GM12891 (cell line): Measurements from ENCODE around the gene WNK1.

Experiments
- POLR2A ChIP-seq: IDR thresholded peaks from 2 replicates; pipeline ENCODE4 v1.6.1; 2011; ENCODE audit warnings: low read depth, low read length, control low read depth
- POLR2AphosphoS5 ChIP-seq: IDR thresholded peaks from 2 replicates; pipeline ENCODE4 v1.6.1; 2011; ENCODE audit warnings: low read depth, low read length, control low read depth
- POU2F2 ChIP-seq: IDR thresholded peaks from 2 replicates; pipeline ENCODE4 v1.6.1; 2011; ENCODE audit warnings: low read depth, mild to moderate bottlenecking, control low read depth, low read length, moderate library complexity
- SPI1 ChIP-seq: IDR thresholded peaks from 2 replicates; pipeline ENCODE4 v1.6.1; 2011; ENCODE audit warnings: low read depth, low read length, control low read depth
- TAF1 ChIP-seq: IDR thresholded peaks from 2 replicates; pipeline ENCODE4 v1.6.1; 2011; ENCODE audit warnings: low read depth, low read length, control low read depth

- TF ChIP-seq TAF1 (no peak), POLR2A (no peak), POLR2AphosphoS5 (no peak), SPI1 (no peak), POU2F2 (no peak)
Measured at GRCh38 chr12:780750-781379, 28.5 kb downstream of the WNK1 start.
